Measurements from ENCODE around the gene CENPK. TPM values are rescaled to one million over a fixed set of nuclear protein-coding genes. Genes with fewer than 3 reads are reported as not detected.

Gene CENPK
- polyA plus RNA-seq, 1 donor (not counting 4 experiments of a cell fraction or from before 2014, with no cell fraction given): 15.4 TPM

DNA sequence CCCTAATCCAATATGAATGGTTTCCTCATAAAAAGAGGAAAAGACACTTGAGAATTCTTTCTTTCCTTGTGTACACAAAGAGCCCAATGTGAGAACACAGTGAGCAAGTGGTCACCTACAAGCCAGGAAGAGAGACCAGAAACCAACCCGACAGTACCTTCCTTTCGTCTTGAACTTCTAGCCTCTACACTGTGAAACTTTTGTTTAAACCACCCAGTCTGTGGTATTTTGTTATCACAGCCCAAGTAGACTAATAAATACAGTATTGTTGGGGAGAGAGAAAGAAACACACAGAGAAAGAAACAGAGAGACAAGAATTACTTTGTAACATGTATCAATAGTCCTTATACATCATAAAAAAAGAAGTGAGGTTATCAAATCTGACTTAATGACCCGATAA, 37.2 kb downstream of the CENPK start:
- Histone ChIP-seq H3K9me1 (ENCODE audit: control insufficient read depth, extremely low read depth, insufficient read depth, low read length) (no peaks in the 10 kb centered on the region), H2AFZ (ENCODE audit: control insufficient read depth, low read length) (no peak overlapping the region), H3K36me3 (ENCODE audit: control insufficient read depth in 2 of 2, extremely low read depth in 1 of 2, insufficient read depth in 2 of 2, low read length in 2 of 2) (peaks cover 0 to 5% of the 10 kb centered on the region in 2 experiments), H3K4me3 (ENCODE audit: control insufficient read depth in 2 of 3, extremely low read depth in 1 of 3, insufficient read depth in 2 of 3, low read depth in 1 of 3, low read length in 3 of 3) (no peak overlapping the region), H3K27ac (ENCODE audit: control insufficient read depth, insufficient read depth, low read length) (no peak overlapping the region), H3K27me3 (ENCODE audit: control insufficient read depth, extremely low read depth, insufficient read depth, low read length) (no peaks in the 10 kb centered on the region), H3K4me2 (ENCODE audit: control insufficient read depth, extremely low read depth, insufficient read depth, low read depth, low read length) (no peak overlapping the region), H3K79me2 (ENCODE audit: control insufficient read depth, insufficient read depth, low read length) (no peaks in the 10 kb centered on the region), H3K9ac (ENCODE audit: control insufficient read depth, extremely low read depth, insufficient read depth, low read length) (no peak overlapping the region), H3K9me3 (ENCODE audit: control insufficient read depth, low read depth, low read length) (no peaks in the 10 kb centered on the region), H4K20me1 (ENCODE audit: control insufficient read depth, extremely low read depth, insufficient read depth, low read length) (no peaks in the 10 kb centered on the region), H3K4me1 (ENCODE audit: control insufficient read depth, extremely low read depth, insufficient read depth, low read length) (no peaks in the 10 kb centered on the region)
- FAIRE-seq (no peak), DNase-seq (ENCODE audit: low read depth, low spot score) (no peak)
- dilution Hi-C loops (cut with MboI; ENCODE audit: extremely low pct_ligation_motif_present, low sequenced_read_pairs): no loop called here
- TF ChIP-seq, protein P1, sequence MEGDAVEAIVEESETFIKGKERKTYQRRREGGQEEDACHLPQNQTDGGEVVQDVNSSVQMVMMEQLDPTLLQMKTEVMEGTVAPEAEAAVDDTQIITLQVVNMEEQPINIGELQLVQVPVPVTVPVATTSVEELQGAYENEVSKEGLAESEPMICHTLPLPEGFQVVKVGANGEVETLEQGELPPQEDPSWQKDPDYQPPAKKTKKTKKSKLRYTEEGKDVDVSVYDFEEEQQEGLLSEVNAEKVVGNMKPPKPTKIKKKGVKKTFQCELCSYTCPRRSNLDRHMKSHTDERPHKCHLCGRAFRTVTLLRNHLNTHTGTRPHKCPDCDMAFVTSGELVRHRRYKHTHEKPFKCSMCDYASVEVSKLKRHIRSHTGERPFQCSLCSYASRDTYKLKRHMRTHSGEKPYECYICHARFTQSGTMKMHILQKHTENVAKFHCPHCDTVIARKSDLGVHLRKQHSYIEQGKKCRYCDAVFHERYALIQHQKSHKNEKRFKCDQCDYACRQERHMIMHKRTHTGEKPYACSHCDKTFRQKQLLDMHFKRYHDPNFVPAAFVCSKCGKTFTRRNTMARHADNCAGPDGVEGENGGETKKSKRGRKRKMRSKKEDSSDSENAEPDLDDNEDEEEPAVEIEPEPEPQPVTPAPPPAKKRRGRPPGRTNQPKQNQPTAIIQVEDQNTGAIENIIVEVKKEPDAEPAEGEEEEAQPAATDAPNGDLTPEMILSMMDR (optimal IDR thresholded peaks at IDR 0.05 in 1 of 3, IDR thresholded peaks at IDR 0.05 in 1 of 3, conservative IDR thresholded peaks at IDR 0.05 in 1 of 3; ENCODE audit: extremely low read depth in 1 of 3, insufficient read depth in 2 of 3, low read length in 3 of 3): no peak
- TF ChIP-seq EZH2 (IDR thresholded peaks at IDR 0.05; ENCODE audit: low read length): no peak

DNA sequence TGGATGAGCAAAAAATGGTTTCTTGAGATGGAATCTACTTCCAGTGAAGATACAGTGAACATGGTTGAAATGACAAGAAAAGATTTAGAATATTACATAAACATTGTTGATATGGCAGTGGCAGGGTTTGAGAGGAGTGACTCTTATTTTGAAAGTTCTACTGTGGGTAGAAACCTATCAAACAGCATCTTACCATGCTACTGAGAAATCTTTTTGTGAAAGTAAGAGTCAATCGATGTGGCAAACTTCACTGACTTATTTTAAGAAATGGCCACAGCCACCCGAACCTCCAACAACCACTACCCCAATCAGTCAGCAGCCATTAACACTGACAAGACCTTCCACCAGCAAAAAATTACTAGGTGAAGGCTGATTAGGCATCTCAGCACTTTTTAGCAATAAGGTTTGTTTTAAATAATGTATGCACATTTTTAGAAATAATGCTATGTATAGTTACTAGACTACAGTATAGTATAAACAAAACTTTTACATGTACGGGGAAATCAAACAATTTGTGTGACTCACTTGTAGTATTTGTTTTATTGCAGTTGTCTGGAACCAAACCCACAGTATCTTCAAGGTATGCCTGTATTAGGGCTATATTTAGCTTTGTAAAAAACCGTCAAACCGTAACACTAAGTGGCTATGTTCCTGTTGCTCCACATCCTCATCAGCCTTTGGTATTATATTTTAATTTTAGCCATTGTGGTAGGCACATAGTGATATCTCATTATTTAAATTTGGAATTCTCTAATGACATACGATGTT, 50.6 kb downstream of the CENPK start:
- H3K36me3 ChIP-seq (ENCODE audit: control insufficient read depth in 2 of 2, extremely low read depth in 1 of 2, insufficient read depth in 2 of 2, low read length in 2 of 2): peaks cover 0 to 3% of the 10 kb centered on the region in 2 experiments
- no peak overlapping the region for H3K27ac ChIP-seq (ENCODE audit: control insufficient read depth, insufficient read depth, low read length)
- dilution Hi-C loops (cut with MboI; ENCODE audit: extremely low pct_ligation_motif_present, low sequenced_read_pairs): no loop called here
- no peak overlapping the region for H3K4me3 ChIP-seq (ENCODE audit: control insufficient read depth in 2 of 3, extremely low read depth in 1 of 3, insufficient read depth in 2 of 3, low read depth in 1 of 3, low read length in 3 of 3)
- DNase-seq (ENCODE audit: low read depth, low spot score) (no peak), FAIRE-seq (no peak)
- H2AFZ ChIP-seq (ENCODE audit: control insufficient read depth, low read length): no peak overlapping the region
- H3K9me3 ChIP-seq (ENCODE audit: control insufficient read depth, low read depth, low read length): no peaks in the 10 kb centered on the region
- no peaks in the 10 kb centered on the region for H3K4me1 ChIP-seq (ENCODE audit: control insufficient read depth, extremely low read depth, insufficient read depth, low read length)
- H3K27me3 ChIP-seq (ENCODE audit: control insufficient read depth, extremely low read depth, insufficient read depth, low read length): no peaks in the 10 kb centered on the region
- H4K20me1 ChIP-seq (ENCODE audit: control insufficient read depth, extremely low read depth, insufficient read depth, low read length): no peaks in the 10 kb centered on the region
- no peaks in the 10 kb centered on the region for H3K79me2 ChIP-seq (ENCODE audit: control insufficient read depth, insufficient read depth, low read length)
- H3K9me1 ChIP-seq (ENCODE audit: control insufficient read depth, extremely low read depth, insufficient read depth, low read length): no peaks in the 10 kb centered on the region
- H3K4me2 ChIP-seq (ENCODE audit: control insufficient read depth, extremely low read depth, insufficient read depth, low read depth, low read length): no peak overlapping the region
- no peak overlapping the region for H3K9ac ChIP-seq (ENCODE audit: control insufficient read depth, extremely low read depth, insufficient read depth, low read length)
- no peak for TF ChIP-seq EZH2 (IDR thresholded peaks at IDR 0.05; ENCODE audit: low read length)
- TF ChIP-seq, protein P1 (optimal IDR thresholded peaks at IDR 0.05 in 1 of 3, IDR thresholded peaks at IDR 0.05 in 1 of 3, conservative IDR thresholded peaks at IDR 0.05 in 1 of 3; ENCODE audit: extremely low read depth in 1 of 3, insufficient read depth in 2 of 3, low read length in 3 of 3): no peak

Data from keratinocyte (primary cell).